Left cardiac atrium (tissue), 4 donors: ENCODE measurements around the gene LHX3. TPM values are rescaled to one million over a fixed set of nuclear protein-coding genes. Genes with fewer than 3 reads are reported as not detected.
A peak's percentile ranks its signal among the peaks of the same experiment; 100 is the strongest.

Source experiments
- ATAC-seq, 2 donors: fragments of 200-7000 bp; cut with Tn5 transposase; one replicate each; pipeline ENCODE4 v1.9.1; 2020; ENCODE audit warnings: mild to moderate bottlenecking in 2 of 2, moderate library complexity in 2 of 2
- DNase-seq: peaks from one replicate; pipeline ENCODE4 v3.0.0-alpha.2; 2020
- intact Hi-C, 2 donors: fragments of 100-400 bp; cut with DNase I; formaldehyde crosslinking; loops; one replicate each; pipeline versions ENCODE4 v1.14.1 to v1.15.1; 2022 to 2023
- total RNA-seq, 2 donors: library from RNA; stranded (reverse); fragmentation: NEBNext Ultra II Directional; extraction: Animal tissue kit (Norgen Biotek cat#: 25700); gene quantifications; one replicate each; pipeline ENCODE4 v1.2.1, GENCODE V29; 2021
- donor health status: DM: no; HTN: yes; CAD: no.
- donor health status: DM: no; HTN: yes; CAD: no; lungs with severe emphysema.
- donor health status: DM: yes; HTN: yes; CAD: no.
- donor health status: Dilated cardiomyopathy.

LHX3 gene
- total RNA-seq, 2 donors from 2014 or later = not detected

GRCh38 chr9:136229096-136230065 is 24.5 kb upstream of the LHX3 start:
- ATAC-seq (no peak), DNase-seq (no peak)
- intact Hi-C loops = no loop called here

DNA sequence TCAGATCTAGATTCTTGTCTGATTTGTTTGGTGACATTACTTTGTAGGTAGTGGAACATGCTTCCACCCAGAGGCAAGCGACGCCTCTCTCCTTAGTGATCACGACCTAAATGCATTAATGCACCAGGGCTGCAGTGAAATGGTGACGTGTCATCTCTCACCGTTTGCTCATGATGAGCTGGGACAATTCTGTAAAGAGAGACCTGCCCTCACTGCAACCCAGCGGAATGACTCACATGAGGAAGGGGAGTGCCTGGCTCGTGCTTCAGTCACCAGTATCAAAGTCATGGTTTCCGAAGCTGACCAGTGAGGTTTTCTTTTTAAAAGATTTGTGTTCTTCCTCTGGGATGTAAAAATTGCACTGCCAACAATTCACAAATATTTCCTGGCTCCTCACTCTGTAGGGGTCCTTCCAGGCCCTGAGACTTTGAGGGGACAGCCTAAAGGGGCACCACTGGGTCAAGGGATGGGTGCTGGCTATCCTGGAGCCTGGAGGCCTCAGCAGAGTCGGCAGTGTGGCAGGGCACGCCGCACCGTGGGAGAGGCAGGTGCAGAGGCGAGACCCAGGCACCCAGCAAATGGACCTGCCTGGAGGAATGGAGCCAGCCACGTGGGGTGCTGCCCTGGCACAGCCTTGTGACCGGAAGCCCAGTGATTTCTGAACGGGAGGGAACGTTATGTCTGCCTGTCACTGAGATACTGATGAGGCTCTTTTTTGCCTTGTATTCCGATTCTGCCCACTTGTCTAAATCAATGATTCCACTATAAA is 23.4 kb upstream of the LHX3 start:
- intact Hi-C loops = no loop called here
- ATAC-seq (no peak), DNase-seq (no peak)

- no peak for ATAC-seq
- no peak for DNase-seq
- intact Hi-C loops = no loop called here
Observed at GRCh38 chr9:136226680-136227407, 21.9 kb upstream of the LHX3 start.

DNA sequence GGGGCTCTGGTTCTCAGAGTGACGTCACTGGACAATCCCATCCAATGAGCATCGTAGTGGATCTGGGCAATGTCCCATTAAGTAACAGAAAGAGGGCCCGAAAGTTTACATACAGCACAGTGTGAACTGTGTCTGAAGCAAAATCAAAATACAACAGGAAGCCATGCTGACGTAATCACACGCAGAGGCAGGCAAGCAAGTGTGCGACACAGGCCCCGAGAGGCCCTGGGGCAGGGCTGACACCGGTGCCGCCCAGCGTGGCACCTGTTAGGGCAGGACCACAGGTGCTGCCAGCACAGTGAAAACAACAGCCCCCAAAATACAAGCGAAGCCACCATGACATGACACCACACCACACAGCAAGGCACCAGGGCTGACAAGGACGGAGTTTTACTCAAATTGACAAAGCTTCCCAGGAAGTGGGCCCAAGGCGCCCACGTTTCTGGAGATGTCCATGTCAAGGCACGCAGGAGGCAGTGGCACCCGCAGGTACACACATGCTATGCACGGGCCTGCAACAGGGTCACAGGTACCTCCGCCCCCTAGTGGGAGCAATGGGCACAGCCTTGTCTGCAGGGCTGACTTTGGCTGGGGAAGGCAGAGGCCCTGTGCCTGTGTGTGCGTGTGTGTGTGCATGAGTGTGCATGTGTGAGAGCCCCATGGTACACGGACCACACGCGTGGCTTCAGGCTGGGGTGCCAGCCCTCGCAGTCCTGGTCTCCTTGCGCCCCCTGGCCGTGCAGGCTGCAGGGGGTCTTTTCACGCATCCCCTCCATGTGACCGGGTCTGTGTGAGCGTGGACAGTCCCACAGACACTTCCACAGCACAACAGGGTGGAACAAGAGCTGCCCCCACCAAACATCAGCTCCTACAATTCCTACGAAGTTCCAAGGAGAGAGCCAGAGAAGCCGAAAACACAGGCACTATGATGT is 21.1 kb upstream of the LHX3 start:
- ATAC-seq (peak; percentile 71 to 76), DNase-seq (no peak)
- intact Hi-C loops = no loop called here

DNA sequence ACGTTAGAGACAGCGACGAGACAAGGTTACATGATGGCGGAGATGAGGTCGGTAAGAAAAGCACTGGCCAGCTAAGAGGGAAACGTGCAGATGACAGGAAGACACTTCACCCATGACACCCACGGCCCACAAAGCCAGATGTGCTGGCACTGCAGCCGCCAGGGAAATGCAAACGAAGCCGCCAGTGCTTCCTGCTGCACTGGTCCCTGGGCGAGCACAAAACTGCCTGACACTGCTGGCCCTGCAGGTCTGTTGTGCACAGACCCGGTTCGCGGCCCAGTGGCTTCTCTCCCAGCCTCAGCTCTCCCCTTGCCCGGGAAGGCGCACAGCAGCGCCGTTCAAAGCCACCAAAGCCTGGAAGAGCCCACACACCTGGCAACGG is 20.4 kb upstream of the LHX3 start:
- ATAC-seq (no peak), DNase-seq (no peak)
- intact Hi-C loops = no loop called here

GRCh38 chr9:136223871-136224640 is 19.1 kb upstream of the LHX3 start:
- no peak for DNase-seq
- ATAC-seq = no peak
- intact Hi-C loops = no loop called here

DNA sequence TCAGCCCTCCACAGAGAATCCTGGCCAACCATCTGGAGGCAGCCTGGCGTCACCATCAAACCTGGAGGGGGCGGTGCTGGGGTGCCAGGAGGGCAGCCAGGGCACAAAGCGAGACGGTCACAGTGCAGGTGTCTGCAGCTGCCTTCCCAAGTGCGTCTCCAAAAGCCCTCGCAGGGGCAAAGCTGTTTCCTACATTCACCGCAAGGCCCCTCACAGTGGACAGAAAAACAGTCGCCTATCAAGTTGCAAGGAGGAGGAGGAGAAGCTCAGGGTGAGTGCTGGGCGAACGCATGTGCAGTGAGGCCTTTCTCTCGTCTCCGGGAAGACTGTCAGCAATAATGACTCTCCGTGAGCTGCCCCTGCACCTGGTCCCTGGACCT is 18.0 kb upstream of the LHX3 start:
- intact Hi-C loops = no loop called here
- ATAC-seq (no peak), DNase-seq (no peak)

DNA sequence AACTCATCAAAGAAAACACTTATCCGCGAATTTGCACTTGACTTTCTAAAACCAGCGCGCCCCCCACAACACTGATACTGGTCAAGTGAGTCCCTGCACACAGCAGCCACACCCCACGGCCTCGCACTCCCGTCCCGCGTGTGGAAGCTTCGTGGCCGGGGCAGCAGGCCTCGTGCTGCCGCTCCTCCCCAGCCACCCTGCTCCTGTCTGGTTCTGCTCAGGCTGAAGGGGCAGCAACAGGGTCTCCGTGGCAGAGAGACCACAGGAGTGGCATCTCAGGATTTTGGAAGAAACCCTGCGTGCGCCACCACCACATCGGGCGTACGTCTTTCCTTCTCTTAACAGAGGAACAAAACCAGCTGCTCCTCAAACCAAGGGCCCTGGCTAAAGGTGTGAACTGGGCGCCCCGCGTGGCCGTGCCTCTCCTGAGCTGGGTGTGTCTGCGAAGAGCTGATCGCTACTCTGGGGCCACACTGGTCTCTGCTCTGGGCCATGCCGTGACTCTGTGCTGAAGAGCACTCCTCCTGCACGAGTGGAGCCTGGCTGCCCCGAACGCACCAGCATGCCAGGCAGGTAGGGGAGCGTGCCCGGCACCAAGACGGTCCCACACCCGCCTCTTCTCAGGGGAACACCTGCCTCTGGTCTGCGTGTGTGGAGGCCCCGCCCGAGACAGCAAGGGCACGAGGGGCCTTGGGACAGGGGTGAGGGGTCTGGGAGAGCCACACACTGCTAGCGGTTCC is 17.4 kb upstream of the LHX3 start:
- no peak for DNase-seq
- intact Hi-C loops = no loop called here
- no peak for ATAC-seq

- intact Hi-C loops = no loop called here
- no peak for ATAC-seq
- DNase-seq = no peak
Observed at GRCh38 chr9:136220017-136220729, 15.2 kb upstream of the LHX3 start.

GRCh38 chr9:136219276-136219675 is 14.3 kb upstream of the LHX3 start:
- DNase-seq (no peak), ATAC-seq (no peak)
- intact Hi-C loops = no loop called here

DNA sequence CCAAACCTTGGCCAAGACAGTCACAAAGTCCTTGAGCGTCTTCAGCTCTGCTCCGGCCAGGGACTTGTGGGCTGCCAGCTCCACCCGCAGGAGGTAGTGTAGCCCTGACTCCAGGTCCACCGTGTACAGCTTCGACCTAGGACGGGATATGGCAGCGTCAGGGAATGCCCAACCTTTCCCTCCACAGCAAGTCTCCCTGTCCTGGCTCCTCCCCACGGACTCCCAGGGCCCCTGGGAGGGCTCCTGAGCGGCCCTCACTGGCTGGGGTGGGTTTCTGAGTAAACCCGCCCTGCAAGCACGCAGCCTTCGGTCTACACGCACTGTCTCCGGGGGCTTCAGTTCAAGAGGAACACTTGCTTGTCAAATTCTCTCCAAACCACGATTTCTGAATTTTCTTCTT is 13.7 kb upstream of the LHX3 start:
- no peak for ATAC-seq
- intact Hi-C loops = no loop called here
- no peak for DNase-seq

DNA sequence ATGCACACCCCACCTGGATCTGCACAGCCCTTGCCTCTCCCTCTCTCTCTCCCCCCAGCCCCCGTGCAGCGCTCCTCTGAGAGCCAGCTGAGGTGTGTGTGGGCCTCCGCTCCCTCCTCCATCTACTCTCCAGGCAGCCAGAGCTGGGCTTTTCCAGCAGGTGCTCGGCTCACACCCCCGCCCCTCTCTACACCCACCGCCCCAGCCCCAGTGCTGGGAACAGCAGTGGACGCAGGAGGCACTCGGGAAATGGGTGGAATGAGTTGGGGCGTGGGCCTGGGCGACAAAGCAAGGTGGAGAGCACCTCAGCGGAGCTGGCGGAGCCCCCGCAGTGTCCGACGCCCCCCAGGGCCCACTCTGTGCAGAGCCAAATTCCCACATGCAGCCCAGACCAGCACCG is 13.3 kb upstream of the LHX3 start:
- intact Hi-C loops = no loop called here
- no peak for ATAC-seq
- DNase-seq = no peak

DNA sequence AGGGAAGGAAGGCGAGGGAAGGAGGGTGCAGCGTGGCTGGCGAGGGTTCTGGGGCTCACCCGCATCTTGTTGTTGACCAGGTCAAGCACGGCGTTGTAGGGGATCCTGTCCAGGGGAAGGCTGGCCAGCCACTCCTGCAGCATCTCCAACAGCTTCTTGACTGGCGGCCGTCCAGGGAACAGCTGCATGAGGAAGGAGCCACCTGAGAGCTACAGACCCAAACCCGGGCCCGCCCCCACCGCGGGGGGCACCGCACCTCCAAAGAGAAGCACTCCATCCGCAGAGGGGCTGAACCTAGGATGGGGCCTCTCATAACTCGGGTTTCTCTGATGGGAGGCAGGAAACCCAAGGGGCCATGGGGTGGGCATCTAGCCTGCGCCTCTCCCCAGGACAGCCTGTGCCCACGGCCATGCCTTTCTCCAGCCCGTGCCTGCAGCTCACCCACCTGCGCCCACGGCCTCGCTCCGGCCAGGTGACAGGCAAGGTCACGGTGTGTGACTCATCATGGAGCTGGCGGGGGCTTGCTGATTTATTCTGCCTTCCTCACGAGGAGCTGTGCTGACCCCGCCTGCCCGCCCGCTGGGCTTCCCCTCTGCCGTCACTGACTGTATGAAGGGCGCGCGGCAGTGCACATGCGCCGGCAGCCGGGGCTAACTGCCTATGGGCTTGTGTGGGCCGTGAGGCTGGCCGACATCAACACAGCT is 11.8 kb upstream of the LHX3 start:
- no peak for DNase-seq
- no peak for ATAC-seq
- intact Hi-C loops = no loop called here

- no peak for DNase-seq
- intact Hi-C loops = no loop called here
- no peak for ATAC-seq
Observed at GRCh38 chr9:136213733-136214132, 8.8 kb upstream of the LHX3 start.

DNA sequence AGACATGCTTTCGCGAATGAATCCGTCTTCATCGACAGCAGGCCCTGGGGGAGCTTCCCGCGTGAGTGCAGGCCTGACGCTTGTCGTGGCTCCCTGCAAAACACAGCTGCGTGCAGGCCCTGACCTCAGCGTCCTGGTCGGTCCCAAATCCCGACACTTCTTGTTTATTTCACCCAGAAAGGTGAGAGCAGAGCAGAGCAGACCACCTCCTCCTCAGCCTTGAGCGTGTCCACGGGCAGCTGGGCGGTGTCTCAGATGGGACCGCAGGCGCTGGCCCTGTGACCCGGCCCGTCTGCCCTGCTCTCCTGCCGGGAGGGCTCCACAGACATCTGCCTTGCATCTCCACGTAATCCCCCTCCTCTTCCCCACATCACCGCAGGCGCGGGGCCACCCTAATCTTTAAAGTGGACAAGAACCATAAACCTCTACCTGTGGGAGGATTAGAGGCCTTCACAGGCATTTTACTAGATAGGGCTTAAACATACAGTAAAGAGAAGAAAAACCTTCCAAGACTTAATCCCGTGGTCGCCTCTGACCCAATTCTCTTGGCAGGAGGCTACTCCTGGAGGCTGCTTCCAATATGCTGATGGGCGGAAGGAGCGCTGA is 7.5 kb upstream of the LHX3 start:
- ATAC-seq = no peak
- DNase-seq = no peak
- intact Hi-C loops = no loop called here
